IMR-90 (cell line): Measurements from ENCODE around the gene ALOX12. TPM values are rescaled to one million over a fixed set of nuclear protein-coding genes. Genes with fewer than 3 reads are reported as not detected.
A peak's percentile ranks its signal among the peaks of the same experiment; 100 is the strongest.

ENCODE experiments used
- ATAC-seq: fragments of 200-7000 bp; cut with Tn5 transposase; 2 replicates; pipeline ENCODE4 v1.9.1; 2020; ENCODE audit warnings: low read depth, mild to moderate bottlenecking, moderate library complexity
- BruUV-seq: library from RNA; stranded (reverse); fragments of 400-500 nt; replicated peaks from 2 replicates; lab custom pipeline; 2021; lab: Mats Ljungman, UMichigan
- CTCF ChIA-PET: fragments of 300-600 bp; formaldehyde crosslinking; extraction: SDS; loops from one replicate; lab custom pipeline; 2021; ENCODE audit warnings: antibody characterized with exemption; lab: Yijun Ruan, JAX
- POLR2A ChIA-PET: fragments of 300-600 bp; sonication (Branson Sonifier 250); formaldehyde crosslinking; loops from one replicate; lab custom pipeline; 2022; ENCODE audit warnings: antibody characterized with exemption; ENCODE audit not compliant: unreplicated experiment; lab: Charles Lee
- DNase-seq: peaks from one replicate; pipeline ENCODE4 v3.0.0; 2013
- H2AFZ ChIP-seq: replicated peaks from 2 replicates; pipeline ENCODE3; 2013; ENCODE audit warnings: low read length, mild to moderate bottlenecking; ENCODE audit not compliant: poor library complexity
- H2AK5ac ChIP-seq: 2 replicates; pipeline ENCODE4 v1.6.1; 2013; ENCODE audit warnings: low read depth, low read length, inconsistent platforms
- H2AK9ac ChIP-seq: replicated peaks from 2 replicates; pipeline ENCODE3; 2013; ENCODE audit warnings: mild to moderate bottlenecking, low read depth, low read length, moderate library complexity; ENCODE audit not compliant: poor library complexity
- H2BK120ac ChIP-seq: 2 replicates; pipeline ENCODE4 v1.6.1; 2013; ENCODE audit warnings: low read depth, low read length, inconsistent platforms
- H2BK15ac ChIP-seq: 3 replicates; pipeline ENCODE4 v1.6.1; 2013; ENCODE audit warnings: low read depth, low read length, inconsistent platforms
- H2BK20ac ChIP-seq: 2 replicates; pipeline ENCODE4 v1.6.1; 2013; ENCODE audit warnings: low read depth, mild to moderate bottlenecking, inconsistent platforms, low read length, moderate library complexity
- H2BK5ac ChIP-seq: 2 replicates; pipeline ENCODE4 v1.6.1; 2013; ENCODE audit warnings: mild to moderate bottlenecking, low read depth, low read length, inconsistent platforms; ENCODE audit not compliant: poor library complexity, severe bottlenecking
- H3K14ac ChIP-seq: replicated peaks from 2 replicates; pipeline ENCODE4 v1.6.1; 2013; ENCODE audit warnings: low read depth, low read length, inconsistent platforms
- H3K18ac ChIP-seq: 2 replicates; pipeline ENCODE4 v1.6.1; 2013; ENCODE audit warnings: low read depth, low read length, control low read depth
- H3K23ac ChIP-seq: 2 replicates; pipeline ENCODE4 v1.6.1; 2013; ENCODE audit warnings: low read depth, low read length, inconsistent platforms
- H3K27ac ChIP-seq: 2 replicates; pipeline ENCODE4 v1.5.1; 2013; ENCODE audit warnings: mild to moderate bottlenecking, control low read depth, low read length; ENCODE audit not compliant: insufficient read depth
- H3K27me3 ChIP-seq: 2 replicates; pipeline ENCODE4 v1.6.1; 2013; ENCODE audit warnings: low read length; ENCODE audit not compliant: control insufficient read depth, insufficient read depth
- H3K36me3 ChIP-seq: 2 replicates; pipeline ENCODE4 v1.6.1; 2013; ENCODE audit warnings: low read length, mixed read lengths; ENCODE audit not compliant: control insufficient read depth, insufficient read depth
- H3K4ac ChIP-seq: 2 replicates; pipeline ENCODE4 v1.6.1; 2013; ENCODE audit warnings: low read depth, low read length, inconsistent platforms
- H3K4me1 ChIP-seq: 2 replicates; pipeline ENCODE4 v1.6.1; 2013; ENCODE audit warnings: low read length, mixed read lengths; ENCODE audit not compliant: control insufficient read depth, insufficient read depth
- H3K4me2 ChIP-seq: 2 replicates; pipeline ENCODE4 v1.6.1; 2013; ENCODE audit warnings: low read depth, mild to moderate bottlenecking, control low read depth, low read length, moderate library complexity
- H3K4me3 ChIP-seq: 2 replicates; pipeline ENCODE4 v1.5.1; 2013; ENCODE audit warnings: low read depth, mild to moderate bottlenecking, control low read depth, low read length, moderate library complexity; ENCODE audit not compliant: insufficient read depth
- H3K56ac ChIP-seq: 2 replicates; pipeline ENCODE4 v1.6.1; 2013; ENCODE audit warnings: low read length, inconsistent platforms; ENCODE audit not compliant: insufficient read depth; ENCODE audit errors: extremely low read depth
- H3K79me1 ChIP-seq, 2 experiments: 2 replicates each; pipeline ENCODE4 v1.6.1; 2013; ENCODE audit warnings: low read length in 2 of 2, inconsistent platforms in 1 of 2, low read depth in 1 of 2
- H3K9ac ChIP-seq: 2 replicates; pipeline ENCODE4 v1.6.1; 2013; ENCODE audit warnings: low read depth, low read length, control low read depth
- H3K9me1 ChIP-seq: 2 replicates; pipeline ENCODE4 v1.6.1; 2013; ENCODE audit warnings: low read length, inconsistent platforms; ENCODE audit not compliant: insufficient read depth
- H3K9me3 ChIP-seq: 2 replicates; pipeline ENCODE4 v1.6.1; 2013; ENCODE audit warnings: low read length; ENCODE audit not compliant: control insufficient read depth, insufficient read depth
- H4K20me1 ChIP-seq: 2 replicates; pipeline ENCODE4 v1.6.1; 2013; ENCODE audit warnings: low read length, inconsistent platforms; ENCODE audit not compliant: insufficient read depth
- H4K5ac ChIP-seq: 2 replicates; pipeline ENCODE4 v1.6.1; 2013; ENCODE audit warnings: mild to moderate bottlenecking, low read depth, low read length, control low read depth
- H4K8ac ChIP-seq, 2 experiments: 2 replicates each; pipeline ENCODE4 v1.6.1; 2013; ENCODE audit warnings: low read depth in 2 of 2, low read length in 2 of 2, control low read depth in 1 of 2, inconsistent platforms in 1 of 2
- H4K91ac ChIP-seq: 2 replicates; pipeline ENCODE4 v1.6.1; 2013; ENCODE audit warnings: low read depth, low read length, inconsistent platforms; ENCODE audit not compliant: insufficient read depth
- BHLHE40 ChIP-seq: fragments of 150-350 bp; IDR thresholded peaks from 2 replicates; pipeline ENCODE4 v1.6.1; 2016; ENCODE audit warnings: mild to moderate bottlenecking, low read depth, low read length
- CEBPB ChIP-seq: IDR thresholded peaks from 2 replicates; pipeline ENCODE4 v1.6.1; 2012; ENCODE audit warnings: low read depth, low read length, improper control_type of control experiment
- CHD1 ChIP-seq: IDR thresholded peaks from 2 replicates; pipeline ENCODE4 v1.6.1; 2012; ENCODE audit warnings: low read depth, low read length, improper control_type of control experiment
- ELK1 ChIP-seq: fragments of 150-350 bp; IDR thresholded peaks from 2 replicates; pipeline ENCODE4 v1.6.1; 2016; ENCODE audit warnings: low read depth, mild to moderate bottlenecking, low read length, moderate library complexity, borderline replicate concordance
- FOS ChIP-seq: fragments of 150-350 bp; IDR thresholded peaks from 2 replicates; pipeline ENCODE4 v1.6.1; 2016; ENCODE audit warnings: low read depth, low read length
- MAFK ChIP-seq: IDR thresholded peaks from 2 replicates; pipeline ENCODE4 v1.6.1; 2012; ENCODE audit warnings: low read depth, low read length, improper control_type of control experiment
- MAZ ChIP-seq: IDR thresholded peaks from 2 replicates; pipeline ENCODE4 v1.6.1; 2012; ENCODE audit warnings: low read depth, mild to moderate bottlenecking, low read length, improper control_type of control experiment, moderate library complexity, borderline replicate concordance
- MXI1 ChIP-seq: IDR thresholded peaks from 2 replicates; pipeline ENCODE4 v1.6.1; 2012; ENCODE audit warnings: low read depth, mild to moderate bottlenecking, low read length, moderate library complexity, borderline replicate concordance
- NFE2L2 ChIP-seq: fragments of 150-350 bp; IDR thresholded peaks from 2 replicates; pipeline ENCODE4 v1.6.1; 2016; ENCODE audit warnings: low read depth, mild to moderate bottlenecking, low read length
- POLR2A ChIP-seq: IDR thresholded peaks from 2 replicates; pipeline ENCODE4 v1.6.1; 2012; ENCODE audit warnings: mild to moderate bottlenecking, low read depth, low read length
- RAD21 ChIP-seq: IDR thresholded peaks from 2 replicates; pipeline ENCODE4 v1.6.1; 2012; ENCODE audit warnings: low read length, improper control_type of control experiment
- RCOR1 ChIP-seq: IDR thresholded peaks from 2 replicates; pipeline ENCODE4 v1.6.1; 2012; ENCODE audit warnings: mild to moderate bottlenecking, low read length, improper control_type of control experiment; ENCODE audit not compliant: insufficient replicate concordance
- RFX5 ChIP-seq: IDR thresholded peaks from 2 replicates; pipeline ENCODE4 v1.8.0; 2012; ENCODE audit warnings: low read depth, mild to moderate bottlenecking, low read length, moderate library complexity
- SMC3 ChIP-seq: fragments of 150-350 bp; IDR thresholded peaks from 2 replicates; pipeline ENCODE4 v1.6.1; 2016; ENCODE audit warnings: low read depth, mild to moderate bottlenecking, antibody characterized with exemption, low read length, moderate library complexity
- USF2 ChIP-seq: fragments of 150-350 bp; IDR thresholded peaks from 2 replicates; pipeline ENCODE4 v1.6.1; 2017; ENCODE audit warnings: mild to moderate bottlenecking, antibody characterized with exemption, low read length, low read depth
- WGBS, 2 experiments: methylation state at CpG; one replicate each; pipeline versions ENCODE4 v1.1.5 to v1.1.7; 2013; ENCODE audit warnings: missing lambda C conversion rate in 2 of 2; ENCODE audit not compliant: insufficient read length in 1 of 2; ENCODE audit errors: extremely low coverage in 2 of 2; 5-methylcytosine and 5-hydroxymethylcytosine counted together
- dilution Hi-C: fragments of 300-500 bp; cut with HindIII; formaldehyde crosslinking; loops from one replicate; pipeline ENCODE4 v1.14.3; 2018; ENCODE audit warnings: low sequenced_read_pairs; ENCODE audit not compliant: unreplicated experiment
- in situ Hi-C: fragments of 300-500 bp; cut with MboI; formaldehyde crosslinking; loops from 3 replicates; pipeline ENCODE4 v1.14.3; 2019; ENCODE audit warnings: low sequenced_read_pairs, inconsistent platforms, mixed read lengths
- intact Hi-C: fragments of 100-400 bp; cut with micrococcal nuclease; formaldehyde crosslinking; loops from 2 replicates; pipeline ENCODE4 v1.10.0; 2022
- polyA plus RNA-seq, 3 experiments: library from polyadenylated mRNA; depleted of rRNA; stranded (reverse); fragments of >200 nt; gene quantifications; 2 replicates each; pipeline ENCODE4 v1.2.3, GENCODE V29; 2012; ENCODE audit warnings: low replicate concordance in 1 of 3
- total RNA-seq: library from RNA; depleted of rRNA; stranded (reverse); fragments of >200 nt; gene quantifications from 2 replicates; pipeline ENCODE4 v1.2.3, GENCODE V29; 2012

ALOX12 gene
- total and polyA plus RNA-seq, 2 of the 4 experiments (the other 2 are of a cell fraction): 0.03 TPM; not detected in 1

- in situ Hi-C loops (loop anchor here (10.0 kb wide), 1 partner anchor 261 kb away; the partner anchor contains the start of gene EIF5A), dilution Hi-C loops (no loop called here), intact Hi-C loops (loop anchor here (10.0 kb wide), 1 partner anchor 521 kb away; the partner anchor contains the start of gene SENP3)
- no peak within 1 kb of the TSS for H3K23ac ChIP-seq
- CTCF ChIA-PET: interaction anchor here (0.6 kb wide), 1 partner anchor 356 kb away, joined by 3 read pairs; no protein-coding TSS in a partner anchor
- H3K9me3 ChIP-seq: no peaks in the 10 kb centered on the region
- ATAC-seq (peak; percentile 42), DNase-seq (peak; percentile 21)
- H3K14ac ChIP-seq: no peak within 1 kb of the TSS
- H4K5ac ChIP-seq: no peak within 1 kb of the TSS
- H2AK5ac ChIP-seq: no peak within 1 kb of the TSS
- peak within 1 kb of the TSS; percentile 89 for H2AFZ ChIP-seq
- no peak within 1 kb of the TSS for H3K18ac ChIP-seq
- no peak within 1 kb of the TSS for H3K27ac ChIP-seq
- peak within 1 kb of the TSS; percentile 65 for H3K4me2 ChIP-seq
- no peaks in the 10 kb centered on the region for H3K36me3 ChIP-seq
- H4K8ac ChIP-seq: peak within 1 kb of the TSS in 1 of 2 experiments; percentile 32; a peak in 1 of 4 replicates
- H3K56ac ChIP-seq: no peak within 1 kb of the TSS
- no peaks in the 10 kb centered on the region for H3K79me1 ChIP-seq
- H2AK9ac ChIP-seq: peak within 1 kb of the TSS; percentile 56
- no peak within 1 kb of the TSS for H3K9ac ChIP-seq
- WGBS, 2 experiments: no CpG with 5 or more reads among the region's 58 CpGs
- BruUV-seq: no TSS peak
- H3K27me3 ChIP-seq: peaks cover 29% of the 10 kb centered on the region
- H4K91ac ChIP-seq: no peak within 1 kb of the TSS
- no peak within 1 kb of the TSS for H2BK120ac ChIP-seq
- no peak within 1 kb of the TSS for H2BK15ac ChIP-seq
- H3K4me1 ChIP-seq: peaks cover 6% of the 10 kb centered on the region
- POLR2A ChIA-PET: no interaction called here
- no peak within 1 kb of the TSS for H2BK20ac ChIP-seq
- H4K20me1 ChIP-seq: no peaks in the 10 kb centered on the region
- peak within 1 kb of the TSS; percentile 33 for H3K4me3 ChIP-seq
- H2BK5ac ChIP-seq: no peak within 1 kb of the TSS
- no peak within 1 kb of the TSS for H3K4ac ChIP-seq
- H3K9me1 ChIP-seq: no peaks in the 10 kb centered on the region
- TF ChIP-seq BHLHE40 (no peak), RCOR1 (no peak), MXI1 (no peak), RAD21 (no peak), ELK1 (no peak), RFX5 (no peak), CEBPB (no peak), POLR2A (no peak), USF2 (no peak), CHD1 (no peak), MAZ (no peak; the same call in 1 of the 2 replicates), NFE2L2 (no peak), FOS (no peak), MAFK (no peak), SMC3 (no peak)
Observed at GRCh38 chr17:7043497-7044198, 47.8 kb downstream of the ALOX12 start, which contains the start of gene SLC16A11. Gene SLC16A11 (minus strand): TSS chr17:7044092. CDS start chr17:7043513, 579 bp downstream.
